Prostate gland (tissue), 2 donors: ENCODE data around the gene CLPTM1L.

Experiments
- POLR2A ChIP-seq: fragments of 450-650 bp; IDR thresholded peaks from one replicate; pipeline ENCODE4 v1.6.1; 2016; ENCODE audit warnings: antibody characterized with exemption, mild to moderate bottlenecking
- TF ChIP-seq, protein P1 (sequence below), 4 experiments: fragments of 200-600 bp in 2 of 4; fragments of 450-650 bp in 2 of 4; sonication (generic) in 2 of 4; IDR thresholded peaks; 1 replicate in 3 of 4; 2 replicates in 1 of 4; pipeline ENCODE4 v1.5.1; 2016 to 2019; ENCODE audit warnings: antibody characterized with exemption in 4 of 4, mild to moderate bottlenecking in 2 of 4, moderate library complexity in 2 of 4

- TF ChIP-seq POLR2A, result no peak
- TF ChIP-seq, protein P1, sequence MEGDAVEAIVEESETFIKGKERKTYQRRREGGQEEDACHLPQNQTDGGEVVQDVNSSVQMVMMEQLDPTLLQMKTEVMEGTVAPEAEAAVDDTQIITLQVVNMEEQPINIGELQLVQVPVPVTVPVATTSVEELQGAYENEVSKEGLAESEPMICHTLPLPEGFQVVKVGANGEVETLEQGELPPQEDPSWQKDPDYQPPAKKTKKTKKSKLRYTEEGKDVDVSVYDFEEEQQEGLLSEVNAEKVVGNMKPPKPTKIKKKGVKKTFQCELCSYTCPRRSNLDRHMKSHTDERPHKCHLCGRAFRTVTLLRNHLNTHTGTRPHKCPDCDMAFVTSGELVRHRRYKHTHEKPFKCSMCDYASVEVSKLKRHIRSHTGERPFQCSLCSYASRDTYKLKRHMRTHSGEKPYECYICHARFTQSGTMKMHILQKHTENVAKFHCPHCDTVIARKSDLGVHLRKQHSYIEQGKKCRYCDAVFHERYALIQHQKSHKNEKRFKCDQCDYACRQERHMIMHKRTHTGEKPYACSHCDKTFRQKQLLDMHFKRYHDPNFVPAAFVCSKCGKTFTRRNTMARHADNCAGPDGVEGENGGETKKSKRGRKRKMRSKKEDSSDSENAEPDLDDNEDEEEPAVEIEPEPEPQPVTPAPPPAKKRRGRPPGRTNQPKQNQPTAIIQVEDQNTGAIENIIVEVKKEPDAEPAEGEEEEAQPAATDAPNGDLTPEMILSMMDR (IDR thresholded peaks at IDR 0.05), result no peak
Measured at GRCh38 chr5:1391691-1392090, 46.8 kb upstream of the CLPTM1L start.
